ENCODE data around the gene MYOCD.

GRCh38 chr17:12789075-12789480 lies 123.4 kb downstream of the MYOCD start:
- TF ChIP-seq EZH2 (IDR thresholded peaks at IDR 0.05; ENCODE audit: insufficient read depth, poor library complexity, severe bottlenecking) (no peak), EZH2phosphoT487 (IDR thresholded peaks at IDR 0.05; ENCODE audit: insufficient read depth, low read depth) (no peak)
